GM23248 (cell line): Measurements from ENCODE around the gene SNRNP35. TPM values are rescaled to one million over a fixed set of nuclear protein-coding genes. Genes with fewer than 3 reads are reported as not detected.
"Not testable (repeated sequence)": the region's sequence is repeated elsewhere in the genome, so short reads cannot be mapped to it uniquely, and the experiment has no call there.

Experiments used
- DNase-seq: peaks from one replicate; pipeline ENCODE4 v3.0.0-alpha.2; 2015
- H2AFZ ChIP-seq: fragments of 200-600 bp; sonication (generic); 2 replicates; pipeline ENCODE4 v1.6.1; 2016; ENCODE audit warnings: antibody characterized with exemption
- H3F3A ChIP-seq: fragments of 200-600 bp; sonication (generic); 2 replicates; pipeline ENCODE4 v1.6.1; 2016; ENCODE audit warnings: mild to moderate bottlenecking, antibody characterized with exemption, mixed run types; ENCODE audit not compliant: insufficient read depth
- H3K27ac ChIP-seq: fragments of 200-600 bp; sonication (generic); 2 replicates; pipeline ENCODE4 v1.5.1; 2016; ENCODE audit warnings: mild to moderate bottlenecking
- H3K27me3 ChIP-seq: fragments of 200-600 bp; sonication (generic); replicated peaks from 2 replicates; pipeline ENCODE4 v1.6.1; 2016; ENCODE audit warnings: mild to moderate bottlenecking; ENCODE audit not compliant: insufficient read depth
- H3K36me3 ChIP-seq: fragments of 200-600 bp; sonication (generic); 2 replicates; pipeline ENCODE4 v1.6.1; 2016; ENCODE audit warnings: low read depth, mild to moderate bottlenecking
- H3K4me1 ChIP-seq: fragments of 200-600 bp; sonication (generic); 2 replicates; pipeline ENCODE4 v1.6.1; 2016; ENCODE audit warnings: mild to moderate bottlenecking; ENCODE audit not compliant: insufficient read depth
- H3K4me2 ChIP-seq: fragments of 200-600 bp; sonication (generic); one replicate; pipeline ENCODE4 v1.6.1; 2016; ENCODE audit warnings: mild to moderate bottlenecking; ENCODE audit not compliant: unreplicated experiment
- H3K4me3 ChIP-seq: fragments of 200-600 bp; sonication (generic); 2 replicates; pipeline ENCODE4 v1.5.1; 2016; ENCODE audit warnings: mild to moderate bottlenecking
- H3K79me2 ChIP-seq: fragments of 200-600 bp; sonication (generic); 2 replicates; pipeline ENCODE4 v1.6.1; 2016; ENCODE audit warnings: mild to moderate bottlenecking; ENCODE audit not compliant: insufficient read depth
- H3K9ac ChIP-seq: fragments of 200-600 bp; sonication (generic); 2 replicates; pipeline ENCODE4 v1.6.1; 2016; ENCODE audit warnings: mild to moderate bottlenecking
- H3K9me2 ChIP-seq: fragments of 200-600 bp; sonication (generic); 2 replicates; pipeline ENCODE4 v1.6.1; 2016; ENCODE audit warnings: mixed run types, mild to moderate bottlenecking, moderate library complexity; ENCODE audit not compliant: insufficient read depth
- H3K9me3 ChIP-seq: fragments of 200-600 bp; sonication (generic); one replicate; pipeline ENCODE4 v1.6.1; 2017; ENCODE audit warnings: low read depth
- H4K20me1 ChIP-seq: fragments of 200-600 bp; sonication (generic); 2 replicates; pipeline ENCODE4 v1.6.0; 2016; ENCODE audit not compliant: insufficient read depth
- EZH2 ChIP-seq: fragments of 200-600 bp; sonication (generic); IDR thresholded peaks from 2 replicates; pipeline ENCODE4 v1.6.1; 2018; ENCODE audit warnings: antibody characterized with exemption, mild to moderate bottlenecking; ENCODE audit not compliant: insufficient read depth, poor library complexity, severe bottlenecking
- EZH2phosphoT487 ChIP-seq: fragments of 200-600 bp; sonication (generic); IDR thresholded peaks from 2 replicates; pipeline ENCODE4 v1.6.1; 2018; ENCODE audit warnings: antibody characterized with exemption, moderate library complexity, mild to moderate bottlenecking, low read depth; ENCODE audit not compliant: insufficient read depth
- WGBS, 2 experiments: methylation state at CpG; one replicate each; pipeline ENCODE4 v1.1.6; 2015 to 2017; ENCODE audit warnings: low lambda C conversion rate in 2 of 2, low coverage in 1 of 2; ENCODE audit errors: missing lambda C conversion rate in 2 of 2; 5-methylcytosine and 5-hydroxymethylcytosine counted together
- in situ Hi-C: fragments of 300-500 bp; cut with MboI; formaldehyde crosslinking; loops from 2 replicates; pipeline ENCODE4 v1.15.0; 2020
- polyA plus RNA-seq: library from polyadenylated mRNA; unstranded; fragments of >200 nt; fragmentation: Nextera tagmentation; extraction: Ambion mirVana; gene quantifications from 2 replicates; pipeline ENCODE4 v1.2.1, GENCODE V29; 2016
- total RNA-seq: library from RNA; depleted of rRNA; stranded (reverse); fragments of >200 nt; shearing (Covaris generic); gene quantifications from 2 replicates; pipeline ENCODE4 v1.2.3, GENCODE V29; 2014

SNRNP35 gene
- total and polyA plus RNA-seq, 2 experiments from 2014 or later, result 9.8 to 17.6 TPM

DNA sequence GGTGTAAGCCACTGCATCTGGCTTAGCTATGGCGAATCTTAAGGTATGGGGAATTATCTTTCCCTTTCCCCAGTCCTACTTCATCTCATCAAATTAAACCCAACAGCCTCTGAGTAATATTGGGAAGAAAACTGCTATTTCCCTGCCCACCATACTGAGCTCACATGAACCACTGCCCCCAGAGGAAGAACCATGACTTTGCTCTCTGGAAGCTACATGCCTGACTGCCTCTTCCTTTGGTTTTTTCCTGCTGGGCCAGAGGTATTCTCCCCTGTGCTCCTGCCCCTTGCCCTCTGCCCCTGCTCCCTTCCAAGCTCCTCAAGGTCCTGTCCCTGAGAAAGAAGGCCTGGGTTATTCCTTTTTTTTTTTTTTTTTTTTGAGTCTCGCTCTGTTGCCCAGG is 36.6 kb upstream of the SNRNP35 start:
- no peaks in the 10 kb centered on the region for H3K79me2 ChIP-seq
- H3K4me3 ChIP-seq, result no peak overlapping the region
- H3K27me3 ChIP-seq, result no peaks in the 10 kb centered on the region
- no peaks in the 10 kb centered on the region for H3F3A ChIP-seq
- no peaks in the 10 kb centered on the region; the same call in 1 of the 2 replicates for H3K36me3 ChIP-seq
- no peak for TF ChIP-seq EZH2phosphoT487
- TF ChIP-seq EZH2, result no peak
- H3K9me3 ChIP-seq, result no peaks in the 10 kb centered on the region
- H3K4me1 ChIP-seq, result no peaks in the 10 kb centered on the region
- no peaks in the 10 kb centered on the region for H3K9me2 ChIP-seq
- H4K20me1 ChIP-seq, result no peaks in the 10 kb centered on the region
- H2AFZ ChIP-seq, result no peak overlapping the region
- H3K27ac ChIP-seq, result no peak overlapping the region
- H3K9ac ChIP-seq, result no peak overlapping the region
- in situ Hi-C loops, result no loop called here
- 97 to 100% methylated on average over 1 to 2 of the region's 2 CpGs for WGBS, 2 experiments
- no peak for DNase-seq
- H3K4me2 ChIP-seq, result no peak overlapping the region

DNA sequence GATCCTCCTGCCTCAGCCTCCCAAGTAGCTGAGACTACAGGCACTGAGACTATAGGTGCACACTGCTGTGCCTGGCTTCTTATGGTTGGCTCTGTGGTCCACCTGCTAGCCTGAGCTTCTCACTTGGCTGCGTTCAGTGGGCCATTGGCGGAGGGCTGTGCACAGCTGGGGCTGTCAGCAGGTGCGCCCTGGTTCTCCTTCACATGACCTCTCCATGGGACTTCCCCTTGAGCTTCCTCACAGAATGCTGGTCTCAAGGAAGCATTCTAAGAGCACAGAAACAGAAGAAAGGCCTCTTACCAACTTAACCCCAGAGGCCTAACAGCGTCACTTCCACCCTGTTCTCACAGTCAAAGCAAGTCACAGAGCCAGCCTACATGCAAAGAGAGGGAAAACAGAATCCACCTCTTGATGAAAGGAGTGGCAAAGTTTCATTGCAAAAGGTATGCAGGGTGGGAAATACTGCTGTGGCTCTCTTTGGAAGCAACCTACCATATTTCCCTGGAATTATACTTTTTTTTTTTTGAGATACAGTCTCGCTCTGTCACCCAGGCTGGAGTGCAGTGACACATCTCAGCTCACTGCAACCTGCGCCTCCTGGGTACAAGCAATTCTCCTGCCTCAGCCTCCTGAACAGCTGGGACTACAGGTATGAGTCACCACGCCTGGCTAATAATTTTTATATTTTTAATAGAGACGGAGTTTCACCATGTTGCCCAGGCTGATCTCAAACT is 30.7 kb upstream of the SNRNP35 start:
- Histone ChIP-seq H3F3A (no peaks in the 10 kb centered on the region), H3K36me3 (peaks cover 6% of the 10 kb centered on the region), H3K4me2 (no peak overlapping the region), H3K27ac (no peak overlapping the region), H2AFZ (no peak overlapping the region), H3K4me1 (no peaks in the 10 kb centered on the region), H3K9me3 (no peaks in the 10 kb centered on the region), H3K9ac (no peak overlapping the region), H3K4me3 (no peak overlapping the region), H3K27me3 (no peaks in the 10 kb centered on the region), H4K20me1 (no peaks in the 10 kb centered on the region), H3K9me2 (no peaks in the 10 kb centered on the region), H3K79me2 (peaks cover 12% of the 10 kb centered on the region)
- in situ Hi-C loops, result no loop called here
- TF ChIP-seq EZH2phosphoT487 (no peak), EZH2 (no peak)
- no peak for DNase-seq
- WGBS, 2 experiments, result 96 to 97% methylated on average over 8 of the region's 8 CpGs

DNA sequence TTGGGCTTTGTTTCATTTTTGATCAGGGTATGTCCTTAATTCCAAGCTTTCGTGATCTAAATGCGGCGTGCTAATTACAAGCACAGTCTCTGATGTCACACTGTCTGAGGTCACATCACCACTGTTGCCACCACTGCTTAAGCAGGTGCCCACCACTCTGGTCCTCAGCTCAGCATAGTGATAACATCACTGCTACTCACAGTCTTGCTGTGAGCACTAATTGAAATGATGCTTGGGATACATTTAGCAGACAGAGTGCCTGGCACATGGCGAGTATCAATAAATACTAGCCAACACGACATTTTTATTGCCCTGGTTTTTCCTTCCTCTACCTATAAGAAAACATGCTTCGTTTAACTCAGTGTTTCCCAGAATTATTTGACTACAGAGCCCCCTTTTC is 29.3 kb upstream of the SNRNP35 start:
- no peaks in the 10 kb centered on the region for H3F3A ChIP-seq
- in situ Hi-C loops, result no loop called here
- H3K9me3 ChIP-seq, result no peaks in the 10 kb centered on the region
- no peaks in the 10 kb centered on the region for H3K9me2 ChIP-seq
- no peak overlapping the region for H3K9ac ChIP-seq
- no peaks in the 10 kb centered on the region for H3K27me3 ChIP-seq
- H3K4me1 ChIP-seq, result 0 out of 2 replicates have a peak, but pooled peaks cover 4% of the 10 kb centered on the region
- WGBS, 2 experiments, result 74 to 78% methylated on average over 6 of the region's 6 CpGs
- H3K4me2 ChIP-seq, result no peak overlapping the region
- H3K27ac ChIP-seq, result no peak overlapping the region
- H4K20me1 ChIP-seq, result no peaks in the 10 kb centered on the region
- DNase-seq, result no peak
- no peak overlapping the region for H3K4me3 ChIP-seq
- no peak for TF ChIP-seq EZH2phosphoT487
- TF ChIP-seq EZH2, result no peak
- peaks cover 22% of the 10 kb centered on the region for H3K79me2 ChIP-seq
- H3K36me3 ChIP-seq, result peaks cover 6% of the 10 kb centered on the region
- no peak overlapping the region for H2AFZ ChIP-seq

DNA sequence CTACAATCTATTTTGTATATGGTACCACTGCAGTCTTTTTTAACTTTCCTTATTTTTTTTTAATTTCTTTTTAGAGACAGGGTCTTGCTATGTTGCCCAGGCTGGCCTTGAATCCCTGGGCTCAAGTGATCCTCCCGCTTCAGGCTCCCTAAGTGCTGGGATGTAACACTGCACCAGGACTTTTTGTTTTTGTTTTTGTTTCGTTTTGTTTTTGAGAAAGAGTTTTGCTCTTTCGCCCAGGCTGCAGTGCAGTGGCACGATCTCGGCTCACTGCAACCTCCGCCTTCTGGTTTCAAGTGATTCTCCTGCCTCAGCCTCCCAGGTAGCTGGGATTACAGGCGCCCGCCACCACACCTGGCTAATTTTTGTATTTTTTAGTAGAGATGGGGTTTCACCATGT is 28.8 kb upstream of the SNRNP35 start:
- DNase-seq, H3K4me3 ChIP-seq, H4K20me1 ChIP-seq, H3K9me2 ChIP-seq, H3F3A ChIP-seq, H3K27ac ChIP-seq, H2AFZ ChIP-seq, H3K4me2 ChIP-seq, H3K4me1 ChIP-seq, in situ Hi-C loops, H3K27me3 ChIP-seq, H3K9me3 ChIP-seq, H3K36me3 ChIP-seq, H3K9ac ChIP-seq: not testable (repeated sequence)
- 97 to 99% methylated on average over 8 of the region's 8 CpGs for WGBS, 2 experiments
- H3K79me2 ChIP-seq, result peaks cover 27% of the 10 kb centered on the region

DNA sequence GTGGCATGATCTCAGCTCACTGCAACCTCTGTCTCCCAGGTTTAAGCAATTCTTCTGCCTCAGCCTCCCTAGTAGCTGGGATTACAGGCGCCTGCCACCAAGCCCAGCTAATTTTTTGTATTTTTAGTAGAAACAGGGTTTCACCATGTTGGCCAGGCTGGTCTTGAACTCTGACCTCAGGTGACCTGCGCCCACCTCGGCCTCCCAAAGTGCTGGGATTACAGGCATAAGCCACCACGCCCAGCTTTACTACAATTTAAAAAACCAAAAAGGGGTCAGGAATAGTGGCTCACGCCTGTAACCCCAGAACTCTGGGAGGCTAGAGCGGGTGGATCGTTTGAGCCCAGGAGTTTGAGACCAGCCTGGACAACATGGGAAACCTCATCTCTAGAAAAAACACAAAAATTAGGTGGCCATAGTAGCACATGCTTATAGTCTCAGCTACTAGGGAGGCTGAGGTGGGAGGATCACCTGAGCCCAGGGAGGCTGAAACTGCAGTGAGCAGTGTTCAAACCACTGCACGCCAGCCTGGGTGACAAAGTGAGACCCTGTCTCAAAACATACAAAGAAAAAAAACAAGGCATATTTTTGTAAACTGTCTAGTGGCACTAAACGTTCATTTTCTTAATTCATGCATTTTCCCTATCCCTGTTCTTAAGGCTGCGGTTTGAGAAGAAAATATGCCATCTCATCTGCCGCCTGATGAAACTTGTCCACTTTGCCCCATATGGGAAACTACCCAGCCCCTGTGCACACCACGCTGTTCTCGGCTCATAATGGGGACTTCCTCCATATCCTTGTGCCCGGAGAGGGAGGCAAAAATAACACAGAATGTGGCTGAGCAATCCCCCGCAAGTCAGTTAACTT is 25.8 kb upstream of the SNRNP35 start:
- H3K27ac ChIP-seq, H3K9me2 ChIP-seq, H3K4me1 ChIP-seq, H3F3A ChIP-seq, H3K36me3 ChIP-seq, H3K9me3 ChIP-seq, in situ Hi-C loops, H3K27me3 ChIP-seq, H4K20me1 ChIP-seq: not testable (repeated sequence)
- H3K9ac ChIP-seq, result peak overlapping the region; percentile 38; the same call in 1 of the 2 replicates
- peak overlapping the region; percentile 73 for H2AFZ ChIP-seq
- peak overlapping the region; percentile 40 for H3K4me3 ChIP-seq
- peak overlapping the region; percentile 44 for H3K4me2 ChIP-seq
- DNase-seq, result peak; percentile 35
- 62 to 67% methylated on average over 15 of the region's 15 CpGs for WGBS, 2 experiments
- peaks cover 47% of the 10 kb centered on the region for H3K79me2 ChIP-seq
